ENCODE data around the gene SLC66A1. TPM values are rescaled to one million over a fixed set of nuclear protein-coding genes. Genes with fewer than 3 reads are reported as not detected.

The SLC66A1 gene
- total RNA-seq, 1 experiment from 2014 or later: 22.5 TPM

DNA sequence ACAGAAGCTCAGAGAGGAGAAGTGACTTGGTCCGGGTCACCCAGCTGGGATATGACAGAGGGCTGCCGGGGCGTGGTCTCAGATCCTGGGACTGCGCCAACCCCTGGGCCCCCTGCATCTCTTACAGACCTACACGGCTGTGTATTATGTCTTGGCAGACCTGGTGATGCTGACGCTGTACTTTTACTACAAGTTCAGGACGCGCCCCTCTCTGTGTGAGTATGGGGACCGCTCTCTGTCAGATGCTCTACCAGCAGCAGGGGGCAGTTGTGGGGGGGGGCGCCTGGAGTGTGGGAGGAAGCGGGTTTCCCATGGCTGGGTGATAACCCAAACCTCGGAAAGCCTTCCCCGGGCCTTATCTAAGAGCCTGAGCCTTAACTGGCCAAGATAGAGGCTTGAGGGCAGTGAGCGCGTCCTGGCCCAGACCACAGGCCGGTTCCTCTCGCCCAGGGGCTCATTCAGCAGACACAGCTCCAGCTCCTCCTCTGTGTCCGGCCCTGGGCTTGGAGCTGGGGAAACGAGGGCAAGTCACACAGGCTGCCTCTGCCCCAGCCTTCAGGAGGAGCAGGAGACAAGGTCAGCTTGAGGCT, 13.3 kb downstream of the SLC66A1 start:
- Histone ChIP-seq H3K9ac (ENCODE audit: extremely low read depth, insufficient read length, low read length) (no peak overlapping the region), H3K4ac (ENCODE audit: low read depth, low read length) (no peak overlapping the region), H4K20me1 (ENCODE audit: control insufficient read depth, insufficient read depth, insufficient read length) (no peaks in the 10 kb centered on the region), H4K8ac (replicated peaks; ENCODE audit: insufficient read length, low read depth, low read length) (no peak overlapping the region), H3K56ac (ENCODE audit: insufficient read length, low read depth, low read length) (no peak overlapping the region), H2AFZ (ENCODE audit: low read length) (no peak overlapping the region), H3K14ac (ENCODE audit: insufficient read depth, low read length) (no peak overlapping the region), H3K9me3 (ENCODE audit: control insufficient read depth, low read depth, low read length) (no peaks in the 10 kb centered on the region), H3K79me1 (ENCODE audit: insufficient read depth, low read depth, low read length, poor library complexity, severe bottlenecking) (no peaks in the 10 kb centered on the region), H3K4me2 (ENCODE audit: insufficient read depth, insufficient read length, low read length) (no peak overlapping the region), H2AK5ac (ENCODE audit: insufficient read length, low read length) (no peak overlapping the region), H3K79me2 (ENCODE audit: insufficient read depth, low read length) (no peaks in the 10 kb centered on the region), H3K27ac (ENCODE audit: insufficient read length, low read depth, low read length) (no peak overlapping the region), H3K4me1 (ENCODE audit: insufficient read depth, low read length) (no peaks in the 10 kb centered on the region), H2BK15ac (ENCODE audit: low read depth, low read length) (no peak overlapping the region), H3K18ac (ENCODE audit: insufficient read length, low read depth, low read length) (no peak overlapping the region), H3K23ac (ENCODE audit: insufficient read length, low read depth, low read length) (no peak overlapping the region), H2BK12ac (ENCODE audit: insufficient read length, low read depth, low read length) (no peak overlapping the region), H4K5ac (ENCODE audit: insufficient read length, low read depth, low read length) (no peak overlapping the region), H3K27me3 (ENCODE audit: insufficient read depth, low read length) (no peaks in the 10 kb centered on the region), H3K23me2 (ENCODE audit: insufficient read length, low read depth, low read length, poor library complexity, severe bottlenecking) (no peaks in the 10 kb centered on the region), H4K91ac (ENCODE audit: insufficient read length, low read depth, low read length) (no peak overlapping the region), H2BK20ac (ENCODE audit: low read depth, low read length, poor library complexity, severe bottlenecking) (no peak overlapping the region), H2BK120ac (ENCODE audit: low read depth, low read length, poor library complexity, severe bottlenecking) (no peak overlapping the region), H2BK5ac (ENCODE audit: insufficient read length, low read length) (no peak overlapping the region), H3T11ph (ENCODE audit: low read length) (no peak overlapping the region)
- Mint-ChIP-seq H3K27ac (no peak overlapping the region), H3K4me3 (no peak overlapping the region), H3K4me1 (no peaks in the 10 kb centered on the region), H3K27me3 (ENCODE audit: low read depth) (no peaks in the 10 kb centered on the region; the same call in 1 of the 2 replicates), H3K9me3 (no peaks in the 10 kb centered on the region), H3K36me3 (ENCODE audit: insufficient read depth in 1 of 3, low read depth in 3 of 3) (peaks cover 12 to 35% (median 31%) of the 10 kb centered on the region in 3 experiments; a peak in 6 of 7 replicates)
- WGBS (ENCODE audit: extremely low coverage, insufficient read length, low lambda C conversion rate): no CpG with 5 or more reads among the region's 19 CpGs
- peak; percentile 17 for DNase-seq
- TF ChIP-seq, protein P1, sequence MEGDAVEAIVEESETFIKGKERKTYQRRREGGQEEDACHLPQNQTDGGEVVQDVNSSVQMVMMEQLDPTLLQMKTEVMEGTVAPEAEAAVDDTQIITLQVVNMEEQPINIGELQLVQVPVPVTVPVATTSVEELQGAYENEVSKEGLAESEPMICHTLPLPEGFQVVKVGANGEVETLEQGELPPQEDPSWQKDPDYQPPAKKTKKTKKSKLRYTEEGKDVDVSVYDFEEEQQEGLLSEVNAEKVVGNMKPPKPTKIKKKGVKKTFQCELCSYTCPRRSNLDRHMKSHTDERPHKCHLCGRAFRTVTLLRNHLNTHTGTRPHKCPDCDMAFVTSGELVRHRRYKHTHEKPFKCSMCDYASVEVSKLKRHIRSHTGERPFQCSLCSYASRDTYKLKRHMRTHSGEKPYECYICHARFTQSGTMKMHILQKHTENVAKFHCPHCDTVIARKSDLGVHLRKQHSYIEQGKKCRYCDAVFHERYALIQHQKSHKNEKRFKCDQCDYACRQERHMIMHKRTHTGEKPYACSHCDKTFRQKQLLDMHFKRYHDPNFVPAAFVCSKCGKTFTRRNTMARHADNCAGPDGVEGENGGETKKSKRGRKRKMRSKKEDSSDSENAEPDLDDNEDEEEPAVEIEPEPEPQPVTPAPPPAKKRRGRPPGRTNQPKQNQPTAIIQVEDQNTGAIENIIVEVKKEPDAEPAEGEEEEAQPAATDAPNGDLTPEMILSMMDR (conservative IDR thresholded peaks at IDR 0.05): no peak
